SK-N-SH (cell line): ENCODE data around the gene PQBP1.

Experiments
- CHD2 ChIP-seq: fragments of 150-350 bp; IDR thresholded peaks from 2 replicates; pipeline ENCODE4 v1.6.1; 2018; ENCODE audit warnings: low read length; ENCODE audit not compliant: partially characterized antibody
- EP300 ChIP-seq, 2 experiments: IDR thresholded peaks; 2 replicates each; pipeline versions ENCODE4 v1.4.0 to v1.6.1; 2012; ENCODE audit warnings: borderline replicate concordance in 1 of 2, low read depth in 1 of 2, low read length in 1 of 2
- EZH2phosphoT487 ChIP-seq: fragments of 200-600 bp; sonication (generic); IDR thresholded peaks from 2 replicates; pipeline ENCODE4 v1.6.1; 2017; ENCODE audit warnings: low read depth, mixed run types, mild to moderate bottlenecking, antibody characterized with exemption, moderate library complexity, borderline replicate concordance
- FOXM1 ChIP-seq: IDR thresholded peaks from 2 replicates; pipeline ENCODE4 v1.4.0; 2012; ENCODE audit warnings: low read depth, mild to moderate bottlenecking
- NFIC ChIP-seq: IDR thresholded peaks from 2 replicates; pipeline ENCODE4 v1.4.0; 2012; ENCODE audit warnings: borderline replicate concordance
- SIN3A ChIP-seq: IDR thresholded peaks from 2 replicates; pipeline ENCODE4 v1.6.1; 2012; ENCODE audit warnings: low read depth, mild to moderate bottlenecking, low read length, moderate library complexity, borderline replicate concordance
- TAF1 ChIP-seq: IDR thresholded peaks from 2 replicates; pipeline ENCODE4 v1.6.1; 2012; ENCODE audit warnings: low read depth, mild to moderate bottlenecking, low read length, moderate library complexity, borderline replicate concordance
- TCF12 ChIP-seq: IDR thresholded peaks from 2 replicates; pipeline ENCODE4 v1.4.0; 2012
- YY1 ChIP-seq: IDR thresholded peaks from 2 replicates; pipeline ENCODE4 v1.4.0; 2012; ENCODE audit warnings: low read depth, mild to moderate bottlenecking
- TF ChIP-seq, protein P1 (sequence below): fragments of 200-600 bp; sonication (generic); IDR thresholded peaks from 2 replicates; pipeline ENCODE4 v1.6.1; 2017; ENCODE audit warnings: antibody characterized with exemption, mild to moderate bottlenecking, moderate library complexity
- TF ChIP-seq, protein P2 (sequence below): IDR thresholded peaks from 2 replicates; pipeline ENCODE4 v1.6.1; 2012; ENCODE audit warnings: mild to moderate bottlenecking, low read depth, low read length, moderate library complexity

DNA sequence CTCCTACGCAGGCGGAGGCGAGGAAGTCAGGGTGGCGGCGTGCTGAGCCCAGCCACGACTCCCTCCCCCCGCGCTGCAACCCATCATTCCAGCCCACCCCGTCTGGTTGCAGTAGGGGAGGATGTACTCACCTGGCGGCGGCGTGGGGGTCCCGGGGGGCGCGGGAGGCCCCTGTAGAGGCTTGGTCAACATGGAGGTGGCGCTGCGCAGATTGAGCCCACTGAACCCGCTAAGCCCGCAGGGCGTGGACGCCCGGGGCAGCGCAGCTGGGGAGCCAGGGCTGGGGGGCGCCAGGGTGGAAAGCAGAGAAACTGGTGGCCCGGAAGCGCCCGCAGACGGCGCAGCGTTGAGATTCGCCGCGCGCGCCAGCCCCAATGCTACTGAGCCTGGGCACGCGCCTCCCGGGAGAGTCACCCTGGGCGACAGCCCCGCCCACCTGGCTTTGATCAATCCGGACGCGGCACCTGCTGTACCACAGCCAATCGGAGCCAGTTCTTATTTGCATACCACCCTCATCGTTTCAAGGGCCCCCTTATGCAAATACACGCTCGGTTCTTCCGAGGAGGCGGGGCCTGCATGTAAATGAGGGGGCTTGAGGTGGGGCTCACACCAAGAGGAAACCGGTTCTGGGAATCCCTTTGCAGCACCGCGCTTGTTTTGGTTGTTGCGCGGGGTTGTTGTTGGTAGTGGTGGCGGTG, 21.1 kb downstream of the PQBP1 start, which contains the start of gene PIM2:
- TF ChIP-seq, protein P1, sequence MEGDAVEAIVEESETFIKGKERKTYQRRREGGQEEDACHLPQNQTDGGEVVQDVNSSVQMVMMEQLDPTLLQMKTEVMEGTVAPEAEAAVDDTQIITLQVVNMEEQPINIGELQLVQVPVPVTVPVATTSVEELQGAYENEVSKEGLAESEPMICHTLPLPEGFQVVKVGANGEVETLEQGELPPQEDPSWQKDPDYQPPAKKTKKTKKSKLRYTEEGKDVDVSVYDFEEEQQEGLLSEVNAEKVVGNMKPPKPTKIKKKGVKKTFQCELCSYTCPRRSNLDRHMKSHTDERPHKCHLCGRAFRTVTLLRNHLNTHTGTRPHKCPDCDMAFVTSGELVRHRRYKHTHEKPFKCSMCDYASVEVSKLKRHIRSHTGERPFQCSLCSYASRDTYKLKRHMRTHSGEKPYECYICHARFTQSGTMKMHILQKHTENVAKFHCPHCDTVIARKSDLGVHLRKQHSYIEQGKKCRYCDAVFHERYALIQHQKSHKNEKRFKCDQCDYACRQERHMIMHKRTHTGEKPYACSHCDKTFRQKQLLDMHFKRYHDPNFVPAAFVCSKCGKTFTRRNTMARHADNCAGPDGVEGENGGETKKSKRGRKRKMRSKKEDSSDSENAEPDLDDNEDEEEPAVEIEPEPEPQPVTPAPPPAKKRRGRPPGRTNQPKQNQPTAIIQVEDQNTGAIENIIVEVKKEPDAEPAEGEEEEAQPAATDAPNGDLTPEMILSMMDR: peak; percentile 14
- TF ChIP-seq TCF12: no peak
- no peak for TF ChIP-seq EP300 (IDR thresholded peaks at IDR 0.05; ENCODE audit: borderline replicate concordance in 1 of 2, low read depth in 1 of 2, low read length in 1 of 2)
- TF ChIP-seq TAF1: peak; percentile 92
- TF ChIP-seq YY1: no peak
- no peak for TF ChIP-seq EZH2phosphoT487
- TF ChIP-seq, protein P2, sequence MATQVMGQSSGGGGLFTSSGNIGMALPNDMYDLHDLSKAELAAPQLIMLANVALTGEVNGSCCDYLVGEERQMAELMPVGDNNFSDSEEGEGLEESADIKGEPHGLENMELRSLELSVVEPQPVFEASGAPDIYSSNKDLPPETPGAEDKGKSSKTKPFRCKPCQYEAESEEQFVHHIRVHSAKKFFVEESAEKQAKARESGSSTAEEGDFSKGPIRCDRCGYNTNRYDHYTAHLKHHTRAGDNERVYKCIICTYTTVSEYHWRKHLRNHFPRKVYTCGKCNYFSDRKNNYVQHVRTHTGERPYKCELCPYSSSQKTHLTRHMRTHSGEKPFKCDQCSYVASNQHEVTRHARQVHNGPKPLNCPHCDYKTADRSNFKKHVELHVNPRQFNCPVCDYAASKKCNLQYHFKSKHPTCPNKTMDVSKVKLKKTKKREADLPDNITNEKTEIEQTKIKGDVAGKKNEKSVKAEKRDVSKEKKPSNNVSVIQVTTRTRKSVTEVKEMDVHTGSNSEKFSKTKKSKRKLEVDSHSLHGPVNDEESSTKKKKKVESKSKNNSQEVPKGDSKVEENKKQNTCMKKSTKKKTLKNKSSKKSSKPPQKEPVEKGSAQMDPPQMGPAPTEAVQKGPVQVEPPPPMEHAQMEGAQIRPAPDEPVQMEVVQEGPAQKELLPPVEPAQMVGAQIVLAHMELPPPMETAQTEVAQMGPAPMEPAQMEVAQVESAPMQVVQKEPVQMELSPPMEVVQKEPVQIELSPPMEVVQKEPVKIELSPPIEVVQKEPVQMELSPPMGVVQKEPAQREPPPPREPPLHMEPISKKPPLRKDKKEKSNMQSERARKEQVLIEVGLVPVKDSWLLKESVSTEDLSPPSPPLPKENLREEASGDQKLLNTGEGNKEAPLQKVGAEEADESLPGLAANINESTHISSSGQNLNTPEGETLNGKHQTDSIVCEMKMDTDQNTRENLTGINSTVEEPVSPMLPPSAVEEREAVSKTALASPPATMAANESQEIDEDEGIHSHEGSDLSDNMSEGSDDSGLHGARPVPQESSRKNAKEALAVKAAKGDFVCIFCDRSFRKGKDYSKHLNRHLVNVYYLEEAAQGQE: no peak
- TF ChIP-seq SIN3A: no peak
- TF ChIP-seq CHD2: no peak
- no peak for TF ChIP-seq FOXM1
- no peak for TF ChIP-seq NFIC
